Upper lobe of right lung (tissue), 1 donor: ENCODE results near the gene ASB2. TPM values are rescaled to one million over a fixed set of nuclear protein-coding genes. Genes with fewer than 3 reads are reported as not detected.

Experiments used
- ATAC-seq: fragments of 200-7000 bp; cut with Tn5 transposase; one replicate; pipeline ENCODE4 v1.9.1; 2020; ENCODE audit warnings: mild to moderate bottlenecking, moderate library complexity
- DNase-seq: peaks from one replicate; pipeline ENCODE4 v3.0.0-alpha.2; 2020
- H3K27ac ChIP-seq: fragments of 200-600 bp; one replicate; pipeline ENCODE4 v1.8.0; 2022
- H3K27me3 ChIP-seq: fragments of 200-600 bp; one replicate; pipeline ENCODE4 v1.8.0; 2022; ENCODE audit warnings: mild to moderate bottlenecking
- H3K36me3 ChIP-seq: fragments of 200-600 bp; one replicate; pipeline ENCODE4 v1.8.0; 2022
- H3K4me1 ChIP-seq: fragments of 200-600 bp; one replicate; pipeline ENCODE4 v1.8.0; 2022
- H3K4me3 ChIP-seq: fragments of 200-600 bp; one replicate; pipeline ENCODE4 v1.8.0; 2022; ENCODE audit warnings: mild to moderate bottlenecking
- H3K9me3 ChIP-seq: fragments of 200-600 bp; one replicate; pipeline ENCODE4 v1.8.0; 2022
- intact Hi-C: fragments of 100-400 bp; cut with DNase I; formaldehyde crosslinking; loops from one replicate; pipeline ENCODE4 v1.11.0; 2022
- total RNA-seq: library from RNA; stranded (reverse); fragmentation: NEBNext Ultra II Directional; extraction: Animal tissue kit (Norgen Biotek cat#: 25700); gene quantifications from one replicate; pipeline ENCODE4 v1.2.1, GENCODE V29; 2021
- TF ChIP-seq, protein P1 (sequence below): fragments of 200-600 bp; IDR thresholded peaks from one replicate; pipeline ENCODE4 v1.8.0; 2022; ENCODE audit warnings: antibody characterized with exemption
- donor health status: DM: no; HTN: yes; CAD: no; lungs with severe emphysema.

The ASB2 gene
- total RNA-seq, 1 donor from 2014 or later: 3.2 TPM

- no peak overlapping the region for H3K27ac ChIP-seq
- ATAC-seq: no peak
- intact Hi-C loops: loop anchor here (10.0 kb wide), 1 partner anchor 240 kb away; no protein-coding TSS in a partner anchor
Observed at GRCh38 chr14:93895023-93895604, 81.3 kb downstream of the ASB2 start.

DNA sequence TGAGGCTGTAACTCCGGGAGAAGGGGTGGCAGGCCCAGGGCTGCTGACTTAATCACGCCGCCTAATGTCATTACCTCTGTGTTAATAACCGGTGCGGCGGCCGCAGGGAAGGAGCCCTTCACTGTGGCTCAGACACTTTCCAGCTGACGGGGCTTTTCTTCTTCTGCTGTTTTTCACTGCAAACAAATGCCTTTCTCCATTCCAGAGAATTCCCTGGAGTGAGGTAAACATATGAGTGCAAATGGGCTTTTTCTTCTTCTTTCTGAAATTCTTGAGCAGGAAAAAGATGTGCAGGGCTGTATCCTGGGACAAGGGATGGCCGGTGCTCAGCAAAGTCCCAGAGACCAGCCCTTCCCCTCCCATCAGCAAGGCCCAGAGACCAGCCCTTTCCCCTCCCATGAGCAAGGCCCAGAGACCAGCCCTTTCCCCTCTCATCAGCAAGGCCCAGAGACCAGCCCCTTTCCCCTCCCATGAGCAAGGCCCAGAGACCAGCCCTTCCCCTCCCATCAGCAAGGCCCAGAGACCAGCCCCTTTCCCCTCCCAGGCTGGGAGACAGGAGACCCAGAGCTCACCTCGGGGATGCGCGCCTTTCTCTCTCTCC is 82.6 kb downstream of the ASB2 start:
- Histone ChIP-seq H3K4me1 (no peaks in the 10 kb centered on the region), H3K4me3 (no peak overlapping the region), H3K36me3 (no peaks in the 10 kb centered on the region), H3K27me3 (no peaks in the 10 kb centered on the region), H3K9me3 (no peaks in the 10 kb centered on the region), H3K27ac (no peak overlapping the region)
- intact Hi-C loops: loop anchor here (10.0 kb wide), 1 partner anchor 239 kb away; no protein-coding TSS in a partner anchor
- ATAC-seq (no peak), DNase-seq (no peak)
- TF ChIP-seq, protein P1, sequence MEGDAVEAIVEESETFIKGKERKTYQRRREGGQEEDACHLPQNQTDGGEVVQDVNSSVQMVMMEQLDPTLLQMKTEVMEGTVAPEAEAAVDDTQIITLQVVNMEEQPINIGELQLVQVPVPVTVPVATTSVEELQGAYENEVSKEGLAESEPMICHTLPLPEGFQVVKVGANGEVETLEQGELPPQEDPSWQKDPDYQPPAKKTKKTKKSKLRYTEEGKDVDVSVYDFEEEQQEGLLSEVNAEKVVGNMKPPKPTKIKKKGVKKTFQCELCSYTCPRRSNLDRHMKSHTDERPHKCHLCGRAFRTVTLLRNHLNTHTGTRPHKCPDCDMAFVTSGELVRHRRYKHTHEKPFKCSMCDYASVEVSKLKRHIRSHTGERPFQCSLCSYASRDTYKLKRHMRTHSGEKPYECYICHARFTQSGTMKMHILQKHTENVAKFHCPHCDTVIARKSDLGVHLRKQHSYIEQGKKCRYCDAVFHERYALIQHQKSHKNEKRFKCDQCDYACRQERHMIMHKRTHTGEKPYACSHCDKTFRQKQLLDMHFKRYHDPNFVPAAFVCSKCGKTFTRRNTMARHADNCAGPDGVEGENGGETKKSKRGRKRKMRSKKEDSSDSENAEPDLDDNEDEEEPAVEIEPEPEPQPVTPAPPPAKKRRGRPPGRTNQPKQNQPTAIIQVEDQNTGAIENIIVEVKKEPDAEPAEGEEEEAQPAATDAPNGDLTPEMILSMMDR: no peak

More at GRCh38 chr14:93895023-93895604, 81.3 kb downstream of the ASB2 start:
- H3K9me3 ChIP-seq: no peaks in the 10 kb centered on the region
- no peaks in the 10 kb centered on the region for H3K36me3 ChIP-seq
- H3K4me1 ChIP-seq: no peaks in the 10 kb centered on the region
- no peak for DNase-seq
- H3K27me3 ChIP-seq: no peaks in the 10 kb centered on the region
- TF ChIP-seq, protein P1: no peak
- no peak overlapping the region for H3K4me3 ChIP-seq

GRCh38 chr14:93892923-93893558 is 83.3 kb downstream of the ASB2 start:
- ATAC-seq: peak; percentile 85
- Histone ChIP-seq H3K36me3 (no peaks in the 10 kb centered on the region), H3K4me3 (no peak overlapping the region), H3K27ac (no peak overlapping the region), H3K9me3 (no peaks in the 10 kb centered on the region), H3K4me1 (no peaks in the 10 kb centered on the region), H3K27me3 (no peaks in the 10 kb centered on the region)
- TF ChIP-seq, protein P1: peak; percentile 99
- DNase-seq: peak; percentile 85
- intact Hi-C loops: loop anchor here (10.0 kb wide), 1 partner anchor 238 kb away; no protein-coding TSS in a partner anchor

DNA sequence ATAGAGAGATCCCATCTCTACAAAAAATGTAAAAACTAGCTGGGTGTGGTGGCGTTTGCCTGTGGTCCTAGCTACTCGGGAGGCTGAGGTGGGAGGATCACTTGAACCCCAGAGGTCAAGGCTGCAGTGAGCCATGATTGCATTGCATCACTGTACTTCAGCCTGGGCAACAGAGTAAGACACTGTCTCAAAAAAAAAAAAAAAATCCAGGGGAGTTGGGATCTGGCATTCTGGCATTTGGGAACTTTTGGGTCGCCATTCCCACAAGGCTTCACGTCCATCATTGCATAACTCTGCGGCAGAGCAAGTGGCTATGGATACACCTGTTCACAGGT is 83.9 kb downstream of the ASB2 start:
- Histone ChIP-seq H3K27me3 (no peaks in the 10 kb centered on the region), H3K4me3 (no peak overlapping the region), H3K4me1 (no peaks in the 10 kb centered on the region), H3K27ac (no peak overlapping the region), H3K9me3 (no peaks in the 10 kb centered on the region), H3K36me3 (no peaks in the 10 kb centered on the region)
- intact Hi-C loops: loop anchor here (10.0 kb wide), 1 partner anchor 238 kb away; no protein-coding TSS in a partner anchor
- ATAC-seq (no peak), DNase-seq (no peak)
- TF ChIP-seq, protein P1: no peak

DNA sequence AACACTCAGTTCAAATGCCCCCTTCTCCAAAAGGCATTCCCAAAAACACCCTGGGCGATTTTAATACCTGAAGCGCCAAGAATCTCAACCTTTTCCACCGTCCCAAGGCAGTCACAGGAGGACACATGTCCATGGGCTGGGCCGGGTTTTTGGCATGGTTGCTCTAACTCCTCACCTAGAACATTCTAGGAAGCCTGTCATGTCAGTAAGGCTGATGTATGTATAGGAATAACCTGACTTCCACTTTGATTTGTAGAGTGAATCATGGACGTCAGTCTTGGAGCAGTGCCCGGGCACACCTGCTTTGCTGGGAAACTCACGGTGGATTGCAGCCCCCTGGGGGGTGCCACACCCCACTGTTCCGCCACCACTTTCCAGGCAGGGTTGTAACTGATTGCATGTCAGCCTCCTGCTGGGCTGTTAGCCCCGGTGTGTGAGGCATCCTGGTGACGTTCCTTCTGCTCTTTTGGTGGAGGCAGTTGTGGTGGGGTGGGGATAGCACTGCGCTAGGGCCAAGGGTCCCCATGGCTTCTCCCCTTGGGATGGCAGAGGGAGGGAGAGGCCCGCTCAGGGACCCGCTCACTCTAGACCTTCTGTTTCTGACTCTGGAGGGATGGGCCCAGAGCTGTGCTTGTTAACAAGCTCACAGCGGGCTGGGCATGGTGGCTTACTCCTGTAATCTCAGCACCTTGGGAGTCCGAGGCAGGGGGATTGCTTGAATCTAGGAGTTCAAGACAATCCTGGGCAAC is 84.4 kb downstream of the ASB2 start:
- no peaks in the 10 kb centered on the region for H3K4me1 ChIP-seq
- no peaks in the 10 kb centered on the region for H3K27me3 ChIP-seq
- ATAC-seq (no peak), DNase-seq (no peak)
- no peak overlapping the region for H3K4me3 ChIP-seq
- H3K27ac ChIP-seq: no peak overlapping the region
- intact Hi-C loops: loop anchor here (10.0 kb wide), 1 partner anchor 237 kb away; no protein-coding TSS in a partner anchor
- TF ChIP-seq, protein P1: no peak
- no peaks in the 10 kb centered on the region for H3K36me3 ChIP-seq
- H3K9me3 ChIP-seq: no peaks in the 10 kb centered on the region
